ENCODE data around the gene PRRT2.
A peak's percentile ranks its signal among the peaks of the same experiment; 100 is the strongest.

Gene PRRT2

GRCh38 chr16:29862383-29862883, 50.4 kb downstream of the PRRT2 start:
- no peak for DNase-seq (ENCODE audit: low read depth in 2 of 2)

GRCh38 chr16:29862884-29863668, 51.1 kb downstream of the PRRT2 start, which contains the start of gene CDIPT:
Gene CDIPT, minus strand, starts transcription at chr16:29863226. Its CDS starts 369 bp downstream, at chr16:29862857.
- DNase-seq (ENCODE audit: low read depth in 2 of 2): peak; percentile 87 to 90

GRCh38 chr16:29863669-29863984, 51.6 kb downstream of the PRRT2 start:
- DNase-seq (ENCODE audit: low read depth in 2 of 2): no peak

GRCh38 chr16:29864205-29864604, 52.2 kb downstream of the PRRT2 start:
- DNase-seq (ENCODE audit: low read depth in 2 of 2): no peak

Measured in stimulated activated CD4-positive, alpha-beta T cell treated with anti-CD3 and anti-CD28 coated beads, Interleukin-4, amount 100 ng/mL, for 48 hours (primary cell).